Suprapubic skin (tissue), 4 donors: Measurements from ENCODE around the gene TMEM30A.

Experiments used
- CTCF ChIP-seq, 2 donors: fragments of 200-600 bp in 1 of 2; fragments of 450-650 bp in 1 of 2; sonication (generic) in 1 of 2; IDR thresholded peaks; one replicate each; pipeline ENCODE4 v1.5.1; 2016 to 2019; ENCODE audit warnings: antibody characterized with exemption in 2 of 2, mild to moderate bottlenecking in 1 of 2, moderate library complexity in 1 of 2
- EP300 ChIP-seq: sonication (generic); formaldehyde crosslinking; IDR thresholded peaks from one replicate; pipeline ENCODE4 v1.6.1; 2017; ENCODE audit warnings: antibody characterized with exemption
- POLR2A ChIP-seq, 2 donors: fragments of 450-650 bp; IDR thresholded peaks; one replicate each; pipeline ENCODE4 v1.6.1; 2017; ENCODE audit warnings: antibody characterized with exemption in 2 of 2, mild to moderate bottlenecking in 2 of 2, moderate library complexity in 2 of 2
- POLR2AphosphoS5 ChIP-seq, 3 donors: sonication (generic); formaldehyde crosslinking; IDR thresholded peaks; one replicate each; pipeline ENCODE4 v1.6.1; 2017; ENCODE audit warnings: antibody characterized with exemption in 3 of 3

GRCh38 chr6:75301088-75301487 lies 16.5 kb upstream of the TMEM30A start:
- TF ChIP-seq CTCF (IDR thresholded peaks at IDR 0.05) (no peak), EP300 (no peak), POLR2AphosphoS5 (IDR thresholded peaks at IDR 0.05) (no peak), POLR2A (IDR thresholded peaks at IDR 0.05) (no peak)
